Adrenal gland (tissue), 12 donors: ENCODE results near the gene SLC22A13. TPM values are rescaled to one million over a fixed set of nuclear protein-coding genes. Genes with fewer than 3 reads are reported as not detected.

Source experiments
- DNase-seq, 7 donors: peaks; one replicate each; pipeline ENCODE4 v3.0.0-alpha.2; 2019 to 2020
- H3K27ac ChIP-seq, 5 donors: fragments of 200-600 bp; sonication (generic) in 4 of 5; 1 replicate in 3 of 5; 2 replicates in 2 of 5; pipeline versions ENCODE4 v1.5.1 to v1.8.0; 2016 to 2020; ENCODE audit warnings: mild to moderate bottlenecking in 1 of 5
- H3K27me3 ChIP-seq: fragments of 200-600 bp; 2 replicates; pipeline ENCODE4 v1.8.0; 2021
- H3K36me3 ChIP-seq, 2 donors: fragments of 200-600 bp; replicated peaks in 1 of 2; 1 replicate in 1 of 2; 2 replicates in 1 of 2; pipeline versions ENCODE4 v1.5.1 to v1.8.0; 2018 to 2022
- H3K4me1 ChIP-seq, 2 donors: fragments of 200-600 bp; replicated peaks in 1 of 2; 1 replicate in 1 of 2; 2 replicates in 1 of 2; pipeline versions ENCODE4 v1.5.1 to v1.8.0; 2018 to 2021
- H3K4me3 ChIP-seq, 4 donors: fragments of 200-600 bp; sonication (generic) in 3 of 4; one replicate each; pipeline ENCODE4 v1.5.1; 2016 to 2018
- H3K9me3 ChIP-seq, 3 donors: fragments of 200-600 bp; sonication (generic) in 1 of 3; replicated peaks in 1 of 3; 1 replicate in 2 of 3; 2 replicates in 1 of 3; pipeline versions ENCODE4 v1.5.1 to v1.8.0; 2016 to 2021
- POLR2A ChIP-seq, 2 donors: fragments of 450-650 bp; IDR thresholded peaks; one replicate each; pipeline ENCODE4 v1.6.1; 2017; ENCODE audit warnings: antibody characterized with exemption in 2 of 2, mild to moderate bottlenecking in 2 of 2, moderate library complexity in 1 of 2
- WGBS, 4 donors: extraction: QIAGEN DNeasy Blood & Tissue Kit in 2 of 4; methylation state at CpG; one replicate each; pipeline versions ENCODE4 v1.1.5 to v1.1.7; 2013 to 2017; 5-methylcytosine and 5-hydroxymethylcytosine counted together
- intact Hi-C, 2 donors: fragments of 100-400 bp; cut with DNase I; formaldehyde crosslinking; loops; one replicate each; pipeline versions ENCODE4 v1.14.1 to v1.15.0; 2022 to 2023
- polyA plus RNA-seq, 3 donors: library from polyadenylated mRNA; stranded (reverse); fragments of 200-250 nt in 2 of 3; fragments of 350-450 nt in 1 of 3; fragmentation: Illumina TruSeq in 1 of 3; extraction: RNeasy Lipid Tissue Mini Kit (QIAGEN cat#74804) in 1 of 3; gene quantifications; one replicate each; pipeline ENCODE4 v1.2.3, GENCODE V29; 2013 to 2014
- total RNA-seq, 9 donors: library from RNA; depleted of rRNA in 4 of 9; stranded (reverse); fragments of >200 nt in 4 of 9; fragments of 120-200 nt in 1 of 9; fragmentation: NEBNext Ultra II Directional in 1 of 9; extraction: Animal tissue kit (Norgen Biotek cat#: 25700) in 1 of 9; gene quantifications; one replicate each; pipeline versions ENCODE4 v1.1.0 to v1.2.4, GENCODE V29; 2013 to 2023
- TF ChIP-seq, protein P1 (sequence below), 6 experiments: fragments of 450-650 bp in 4 of 6; fragments of 200-600 bp in 2 of 6; sonication (generic) in 1 of 6; IDR thresholded peaks; 1 replicate in 5 of 6; 2 replicates in 1 of 6; pipeline versions ENCODE4 v1.5.1 to v1.8.0; 2016 to 2021; ENCODE audit warnings: antibody characterized with exemption in 6 of 6, mild to moderate bottlenecking in 2 of 6, moderate library complexity in 1 of 6
- donor health status: healthy with polysubstance abuse.
- donor health status: Bipolar disorder and iron deficiency.
- donor health status: DM: yes; HTN: yes; CAD: no.
- donor health status: DM: no; HTN: no; CAD: no.
- donor health status: DM: no; HTN: no; CAD: no.
- donor health status: DM: yes; HTN: yes; CAD: no.

Gene SLC22A13
- total and polyA plus RNA-seq, 12 donors, result 0.06 to 0.42 (median 0.21) TPM; not detected in 6

DNA sequence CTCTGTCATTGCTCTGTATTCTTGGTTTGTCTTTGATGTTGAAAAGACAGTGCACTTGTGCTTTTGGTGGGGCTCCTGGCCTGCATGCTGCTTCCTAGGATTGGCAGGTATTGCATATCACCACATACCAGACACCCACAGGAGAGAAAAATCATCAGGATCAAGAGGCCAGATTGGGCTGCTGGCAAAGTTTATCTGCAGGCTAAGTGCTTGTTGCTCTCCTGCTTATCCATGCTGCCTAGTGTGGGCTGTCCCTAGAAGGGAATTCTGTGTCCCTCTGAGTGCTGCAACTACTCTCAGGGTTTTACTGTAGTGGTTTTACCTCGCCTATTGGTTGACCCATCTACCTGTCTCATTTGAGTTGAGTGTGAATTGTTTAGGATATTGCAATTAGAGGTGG lies 833 bp upstream of the SLC22A13 start:
- no peaks in the 10 kb centered on the region for H3K36me3 ChIP-seq
- H3K4me1 ChIP-seq, result peaks cover 4 to 8% of the 10 kb centered on the region in 2 donors
- DNase-seq, result no peak
- no peak overlapping the region for H3K27ac ChIP-seq
- 74 to 91% (median 86%) methylated on average over 1 of the region's 1 CpG for WGBS, 4 donors
- intact Hi-C loops, result no loop called here
- H3K4me3 ChIP-seq, result no peak overlapping the region
- no peaks in the 10 kb centered on the region for H3K9me3 ChIP-seq
- no peak for TF ChIP-seq POLR2A (IDR thresholded peaks at IDR 0.05)
- TF ChIP-seq, protein P1, sequence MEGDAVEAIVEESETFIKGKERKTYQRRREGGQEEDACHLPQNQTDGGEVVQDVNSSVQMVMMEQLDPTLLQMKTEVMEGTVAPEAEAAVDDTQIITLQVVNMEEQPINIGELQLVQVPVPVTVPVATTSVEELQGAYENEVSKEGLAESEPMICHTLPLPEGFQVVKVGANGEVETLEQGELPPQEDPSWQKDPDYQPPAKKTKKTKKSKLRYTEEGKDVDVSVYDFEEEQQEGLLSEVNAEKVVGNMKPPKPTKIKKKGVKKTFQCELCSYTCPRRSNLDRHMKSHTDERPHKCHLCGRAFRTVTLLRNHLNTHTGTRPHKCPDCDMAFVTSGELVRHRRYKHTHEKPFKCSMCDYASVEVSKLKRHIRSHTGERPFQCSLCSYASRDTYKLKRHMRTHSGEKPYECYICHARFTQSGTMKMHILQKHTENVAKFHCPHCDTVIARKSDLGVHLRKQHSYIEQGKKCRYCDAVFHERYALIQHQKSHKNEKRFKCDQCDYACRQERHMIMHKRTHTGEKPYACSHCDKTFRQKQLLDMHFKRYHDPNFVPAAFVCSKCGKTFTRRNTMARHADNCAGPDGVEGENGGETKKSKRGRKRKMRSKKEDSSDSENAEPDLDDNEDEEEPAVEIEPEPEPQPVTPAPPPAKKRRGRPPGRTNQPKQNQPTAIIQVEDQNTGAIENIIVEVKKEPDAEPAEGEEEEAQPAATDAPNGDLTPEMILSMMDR (IDR thresholded peaks at IDR 0.05), result no peak
- no peaks in the 10 kb centered on the region for H3K27me3 ChIP-seq

DNA sequence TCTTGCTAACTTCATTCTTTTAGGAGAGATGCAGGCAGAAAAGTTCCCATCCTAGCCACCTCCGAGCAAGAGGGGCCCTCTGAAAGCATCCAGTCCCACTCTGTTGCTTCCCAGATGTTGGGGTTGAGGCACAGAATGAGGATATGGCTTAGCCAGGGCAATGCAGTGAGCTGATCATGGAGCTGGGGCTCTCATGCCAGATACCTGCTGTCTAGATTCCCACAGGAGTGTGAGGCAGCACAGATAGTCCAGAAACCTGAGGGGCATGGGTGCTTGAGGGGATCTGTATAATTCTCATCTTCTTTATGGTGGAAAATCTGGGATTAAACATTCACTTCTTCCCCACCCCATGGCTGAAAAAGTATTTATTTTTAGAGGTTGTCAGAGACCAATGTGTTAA lies 1.2 kb downstream of the SLC22A13 start:
- H3K36me3 ChIP-seq, result no peaks in the 10 kb centered on the region
- H3K4me1 ChIP-seq, result peaks cover 4 to 8% of the 10 kb centered on the region in 2 donors
- H3K27ac ChIP-seq, result no peak overlapping the region
- no peak overlapping the region for H3K4me3 ChIP-seq
- H3K9me3 ChIP-seq, result no peaks in the 10 kb centered on the region
- no peak for TF ChIP-seq POLR2A (IDR thresholded peaks at IDR 0.05)
- TF ChIP-seq, protein P1 (IDR thresholded peaks at IDR 0.05), result no peak
- intact Hi-C loops, result no loop called here
- no peaks in the 10 kb centered on the region for H3K27me3 ChIP-seq
- 88 to 100% (median 94%) methylated on average over 1 of the region's 1 CpG for WGBS, 4 donors
- DNase-seq, result no peak

DNA sequence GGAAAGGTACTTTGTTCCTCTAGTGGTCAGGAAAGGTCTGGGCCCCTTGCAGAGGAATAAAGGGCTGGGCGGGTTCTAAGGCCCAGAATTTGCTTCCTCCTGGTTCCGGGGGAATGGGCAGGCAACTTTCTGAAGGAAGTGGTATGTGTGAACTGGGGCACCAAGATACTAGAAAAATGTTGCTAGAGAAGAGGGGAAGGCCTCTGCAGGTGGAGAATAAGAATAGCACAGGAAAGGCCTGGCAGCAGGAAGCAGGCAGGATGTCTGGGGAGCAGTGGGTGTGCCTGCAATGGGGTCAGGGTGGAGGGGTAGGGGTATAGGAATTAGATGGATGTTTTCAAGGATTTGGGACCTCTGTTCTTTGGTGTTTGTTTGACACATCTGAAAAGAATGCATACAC lies 2.0 kb downstream of the SLC22A13 start:
- Histone ChIP-seq H3K4me1 (peaks cover 4 to 8% of the 10 kb centered on the region in 2 donors), H3K27ac (no peak overlapping the region), H3K27me3 (no peaks in the 10 kb centered on the region), H3K9me3 (no peaks in the 10 kb centered on the region), H3K4me3 (no peak overlapping the region), H3K36me3 (no peaks in the 10 kb centered on the region)
- no peak for DNase-seq
- no peak for TF ChIP-seq POLR2A (IDR thresholded peaks at IDR 0.05)
- TF ChIP-seq, protein P1 (IDR thresholded peaks at IDR 0.05), result no peak
- intact Hi-C loops, result no loop called here
- WGBS, 4 donors, result 66 to 81% (median 78%) methylated on average over 2 of the region's 2 CpGs

DNA sequence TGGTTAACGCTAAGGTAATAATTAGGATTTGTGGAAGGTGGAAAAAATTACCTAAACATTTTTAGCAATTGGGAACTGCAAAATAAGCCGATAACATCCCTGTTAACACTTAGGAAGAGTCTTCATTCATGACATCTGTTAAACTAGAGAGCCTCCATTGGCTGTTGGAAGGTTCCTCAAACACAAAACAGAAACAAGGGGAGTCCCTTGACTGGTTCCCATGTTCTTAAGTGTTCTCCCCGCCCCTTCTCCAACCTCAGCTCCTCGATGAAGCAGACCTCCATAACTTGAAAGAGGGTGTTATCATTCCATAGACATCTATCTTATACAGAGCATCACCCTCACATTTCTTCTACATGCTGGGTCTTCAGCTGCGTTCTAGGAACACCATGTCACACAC lies 2.5 kb downstream of the SLC22A13 start:
- Histone ChIP-seq H3K27me3 (no peaks in the 10 kb centered on the region), H3K9me3 (no peaks in the 10 kb centered on the region), H3K36me3 (no peaks in the 10 kb centered on the region), H3K4me3 (no peak overlapping the region), H3K4me1 (peaks cover 4 to 8% of the 10 kb centered on the region in 2 donors), H3K27ac (no peak overlapping the region)
- no peak for DNase-seq
- intact Hi-C loops, result no loop called here
- 74 to 81% (median 75%) methylated on average over 5 of the region's 5 CpGs for WGBS, 4 donors
- TF ChIP-seq, protein P1 (IDR thresholded peaks at IDR 0.05), result no peak
- no peak for TF ChIP-seq POLR2A (IDR thresholded peaks at IDR 0.05)
